SK-N-SH (cell line): ENCODE results near the gene BMI1. TPM values are rescaled to one million over a fixed set of nuclear protein-coding genes. Genes with fewer than 3 reads are reported as not detected.

ENCODE experiments used
- CTCF ChIA-PET: fragments of 300-600, 350-600 bp; formaldehyde crosslinking; extraction: SDS; loops from one replicate; lab custom pipeline; 2021; lab: Yijun Ruan, JAX
- POLR2A ChIA-PET: fragments of 350-600 bp; sonication (Branson Sonifier 250); formaldehyde crosslinking; extraction: SDS; loops from one replicate; lab custom pipeline; 2020; ENCODE audit warnings: antibody characterized with exemption, inconsistent platforms; lab: Yijun Ruan, JAX
- DNase-seq: peaks from one replicate; pipeline ENCODE4 v3.0.0; 2012
- H2AFZ ChIP-seq: fragments of 200-600 bp; sonication (generic); 2 replicates; pipeline ENCODE4 v1.8.1; 2016; ENCODE audit warnings: antibody characterized with exemption, mild to moderate bottlenecking, low read depth
- H3F3A ChIP-seq: fragments of 200-600 bp; sonication (generic); replicated peaks from 2 replicates; pipeline ENCODE3; 2016; ENCODE audit warnings: antibody characterized with exemption, mild to moderate bottlenecking; ENCODE audit not compliant: insufficient read depth
- H3K27ac ChIP-seq, 2 experiments: fragments of 200-500 bp in 1 of 2; fragments of 200-600 bp in 1 of 2; sonication (Bioruptor generic) in 1 of 2; sonication (generic), shearing (Covaris generic) in 1 of 2; 2 replicates each; pipeline versions ENCODE4 v1.5.1 to v1.6.1; 2014 to 2016; ENCODE audit warnings: low read depth in 2 of 2, inconsistent platforms in 1 of 2, low read length in 1 of 2, mild to moderate bottlenecking in 1 of 2, mixed read lengths in 1 of 2
- H3K27me3 ChIP-seq: fragments of 200-600 bp; sonication (generic), shearing (Covaris generic); 2 replicates; pipeline ENCODE4 v1.6.1; 2016; ENCODE audit warnings: mixed run types; ENCODE audit not compliant: insufficient read depth
- H3K36me3 ChIP-seq, 2 experiments: fragments of 200-500 bp in 1 of 2; fragments of 200-600 bp in 1 of 2; sonication (Bioruptor generic) in 1 of 2; sonication (generic) in 1 of 2; replicated peaks in 1 of 2; 2 replicates each; pipeline versions ENCODE3 to v1.5.1; 2014 to 2016; ENCODE audit warnings: low read length in 1 of 2, mild to moderate bottlenecking in 1 of 2; ENCODE audit not compliant: insufficient read depth in 2 of 2, control insufficient read depth in 1 of 2
- H3K4me1 ChIP-seq, 2 experiments: fragments of 200-500 bp in 1 of 2; fragments of 200-600 bp in 1 of 2; sonication (Bioruptor generic) in 1 of 2; sonication (generic), shearing (Covaris generic) in 1 of 2; 2 replicates each; pipeline versions ENCODE4 v1.5.1 to v1.6.1; 2014 to 2016; ENCODE audit warnings: low read depth in 1 of 2, low read length in 1 of 2, mixed run types in 1 of 2; ENCODE audit not compliant: insufficient read depth in 2 of 2, control insufficient read depth in 1 of 2
- H3K4me2 ChIP-seq: fragments of 200-600 bp; sonication (generic), shearing (Covaris generic); 2 replicates; pipeline ENCODE4 v1.6.1; 2017; ENCODE audit warnings: mixed run types
- H3K4me3 ChIP-seq, 2 experiments: fragments of 200-500 bp in 1 of 2; fragments of 200-600 bp in 1 of 2; sonication (Bioruptor generic) in 1 of 2; sonication (generic), shearing (Covaris generic) in 1 of 2; 2 replicates each; pipeline versions ENCODE4 v1.5.1 to v1.8.1; 2014 to 2016; ENCODE audit warnings: low read depth in 2 of 2, inconsistent platforms in 1 of 2, low read length in 1 of 2, mild to moderate bottlenecking in 1 of 2, mixed read lengths in 1 of 2, moderate library complexity in 1 of 2
- H3K79me2 ChIP-seq: fragments of 200-600 bp; sonication (generic); 2 replicates; pipeline ENCODE4 v1.8.1; 2017; ENCODE audit warnings: mild to moderate bottlenecking; ENCODE audit not compliant: insufficient read depth
- H3K9ac ChIP-seq: fragments of 200-600 bp; sonication (generic); 2 replicates; pipeline ENCODE4 v1.6.1; 2017; ENCODE audit warnings: mixed run types
- H3K9me2 ChIP-seq: fragments of 200-600 bp; sonication (generic); 2 replicates; pipeline ENCODE4 v1.6.1; 2017; ENCODE audit warnings: mixed run types
- H3K9me3 ChIP-seq: fragments of 200-600 bp; sonication (generic); 2 replicates; pipeline ENCODE4 v1.6.1; 2017; ENCODE audit warnings: mixed run types, mild to moderate bottlenecking, moderate library complexity
- H4K20me1 ChIP-seq: fragments of 200-600 bp; sonication (generic); 2 replicates; pipeline ENCODE4 v1.6.1; 2017; ENCODE audit warnings: mild to moderate bottlenecking, mixed run types; ENCODE audit not compliant: insufficient read depth
- EZH2phosphoT487 ChIP-seq: fragments of 200-600 bp; sonication (generic); IDR thresholded peaks from 2 replicates; pipeline ENCODE4 v1.6.1; 2017; ENCODE audit warnings: low read depth, mixed run types, mild to moderate bottlenecking, antibody characterized with exemption, moderate library complexity, borderline replicate concordance
- FOXJ3 ChIP-seq: sonication (generic); formaldehyde crosslinking; IDR thresholded peaks from 2 replicates; pipeline ENCODE4 v1.5.1; 2020; ENCODE audit warnings: mild to moderate bottlenecking, missing genetic modification reagents
- FOXM1 ChIP-seq: IDR thresholded peaks from 2 replicates; pipeline ENCODE4 v1.4.0; 2012; ENCODE audit warnings: low read depth, mild to moderate bottlenecking
- GABPA ChIP-seq: IDR thresholded peaks from 2 replicates; pipeline ENCODE4 v1.4.0; 2012; ENCODE audit warnings: low read depth, mild to moderate bottlenecking
- MAX ChIP-seq: IDR thresholded peaks from 2 replicates; pipeline ENCODE4 v1.4.0; 2012; ENCODE audit warnings: low read depth
- MXI1 ChIP-seq: IDR thresholded peaks from 2 replicates; pipeline ENCODE4 v1.6.1; 2012; ENCODE audit warnings: mild to moderate bottlenecking, low read depth, low read length, improper control_type of control experiment
- POLR2AphosphoS5 ChIP-seq: IDR thresholded peaks from 2 replicates; pipeline ENCODE4 v1.6.1; 2012; ENCODE audit warnings: low read depth, low read length
- RCOR1 ChIP-seq: fragments of 150-350 bp; IDR thresholded peaks from 2 replicates; pipeline ENCODE4 v1.6.1; 2017; ENCODE audit warnings: antibody characterized with exemption, low read length
- REST ChIP-seq: IDR thresholded peaks from 2 replicates; pipeline ENCODE4 v1.6.1; 2012; ENCODE audit warnings: mild to moderate bottlenecking, low read depth, low read length, moderate library complexity
- RFX5 ChIP-seq: IDR thresholded peaks from 2 replicates; pipeline ENCODE4 v1.6.1; 2012; ENCODE audit warnings: mild to moderate bottlenecking, improper control_type of control experiment, low read length
- RXRA ChIP-seq: IDR thresholded peaks from 2 replicates; pipeline ENCODE4 v1.4.0; 2012; ENCODE audit warnings: low read depth, mild to moderate bottlenecking, borderline replicate concordance
- SIN3A ChIP-seq: IDR thresholded peaks from 2 replicates; pipeline ENCODE4 v1.6.1; 2012; ENCODE audit warnings: low read depth, mild to moderate bottlenecking, low read length, moderate library complexity, borderline replicate concordance
- SMC3 ChIP-seq: IDR thresholded peaks from 2 replicates; pipeline ENCODE4 v1.6.1; 2012; ENCODE audit warnings: low read depth, low read length, improper control_type of control experiment
- TAF1 ChIP-seq: IDR thresholded peaks from 2 replicates; pipeline ENCODE4 v1.6.1; 2012; ENCODE audit warnings: low read depth, mild to moderate bottlenecking, low read length, moderate library complexity, borderline replicate concordance
- TCF12 ChIP-seq: IDR thresholded peaks from 2 replicates; pipeline ENCODE4 v1.4.0; 2012
- TEAD4 ChIP-seq: IDR thresholded peaks from 2 replicates; pipeline ENCODE4 v1.4.0; 2012; ENCODE audit warnings: mild to moderate bottlenecking, borderline replicate concordance; ENCODE audit not compliant: insufficient read depth
- WGBS: methylation state at CpG from one replicate; pipeline ENCODE4 v1.1.6; 2017; ENCODE audit warnings: low lambda C conversion rate; 5-methylcytosine and 5-hydroxymethylcytosine counted together
- polyA plus RNA-seq, 3 experiments: library from polyadenylated mRNA; depleted of rRNA; stranded (reverse); fragments of >200 nt; gene quantifications; 2 replicates each; pipeline ENCODE4 v1.2.3, GENCODE V29; 2012

BMI1 gene
- polyA plus RNA-seq, 1 of the 3 experiments (the other 2 are of a cell fraction): 15.5 TPM

- H3K9me3 ChIP-seq: no peaks in the 10 kb centered on the region
- H3K4me2 ChIP-seq: no peak overlapping the region
- H3F3A ChIP-seq: no peaks in the 10 kb centered on the region
- WGBS: 84% methylated on average over 5 of the region's 5 CpGs
- no peaks in the 10 kb centered on the region for H3K9me2 ChIP-seq
- no peak overlapping the region for H3K9ac ChIP-seq
- no peaks in the 10 kb centered on the region for H3K79me2 ChIP-seq
- no peak overlapping the region for H2AFZ ChIP-seq
- no peak overlapping the region for H3K4me3 ChIP-seq
- H4K20me1 ChIP-seq: no peaks in the 10 kb centered on the region
- H3K4me1 ChIP-seq: no peaks in the 10 kb centered on the region
- ChIA-PET CTCF (no interaction called here), POLR2A (no interaction called here)
- DNase-seq: no peak
- H3K27ac ChIP-seq: no peak overlapping the region
- TF ChIP-seq SIN3A: no peak
- TF ChIP-seq SMC3: no peak
- no peak for TF ChIP-seq EZH2phosphoT487
- H3K27me3 ChIP-seq: no peaks in the 10 kb centered on the region
- no peaks in the 10 kb centered on the region for H3K36me3 ChIP-seq
These were observed 43.7 kb downstream of the BMI1 start for GRCh38 chr10:22364407-22365140.

GRCh38 chr10:22365233-22365632 lies 44.3 kb downstream of the BMI1 start:
- H3K27ac ChIP-seq: no peak overlapping the region
- no peaks in the 10 kb centered on the region for H4K20me1 ChIP-seq
- H3K4me1 ChIP-seq: no peaks in the 10 kb centered on the region
- H3K36me3 ChIP-seq: no peaks in the 10 kb centered on the region
- no peak overlapping the region for H3K4me2 ChIP-seq
- no peaks in the 10 kb centered on the region for H3K79me2 ChIP-seq
- H2AFZ ChIP-seq: no peak overlapping the region
- 94% methylated on average over 1 of the region's 1 CpG for WGBS
- POLR2A ChIA-PET: no interaction called here
- no peak overlapping the region for H3K9ac ChIP-seq
- H3K27me3 ChIP-seq: no peaks in the 10 kb centered on the region
- DNase-seq: no peak
- no peaks in the 10 kb centered on the region for H3K9me3 ChIP-seq
- TF ChIP-seq MAX (no peak), EZH2phosphoT487 (no peak), RCOR1 (no peak), TAF1 (no peak), SMC3 (no peak), REST (no peak), GABPA (no peak), TEAD4 (no peak), POLR2AphosphoS5 (no peak), RFX5 (no peak), MXI1 (no peak), FOXM1 (no peak), TCF12 (no peak), SIN3A (no peak), RXRA (no peak), FOXJ3 (CRISPR knock-in tag) (no peak)
- TF ChIP-seq, all 33 proteins: peak for 0
- Histone ChIP-seq H3F3A (no peaks in the 10 kb centered on the region), H3K4me3 (no peak overlapping the region), H3K9me2 (no peaks in the 10 kb centered on the region)
- CTCF ChIA-PET: no interaction called here
